ENCODE data around the gene MAP4K3.
"Not testable (repeated sequence)": the region's sequence is repeated elsewhere in the genome, so short reads cannot be mapped to it uniquely, and the experiment has no call there.

The MAP4K3 gene

DNA sequence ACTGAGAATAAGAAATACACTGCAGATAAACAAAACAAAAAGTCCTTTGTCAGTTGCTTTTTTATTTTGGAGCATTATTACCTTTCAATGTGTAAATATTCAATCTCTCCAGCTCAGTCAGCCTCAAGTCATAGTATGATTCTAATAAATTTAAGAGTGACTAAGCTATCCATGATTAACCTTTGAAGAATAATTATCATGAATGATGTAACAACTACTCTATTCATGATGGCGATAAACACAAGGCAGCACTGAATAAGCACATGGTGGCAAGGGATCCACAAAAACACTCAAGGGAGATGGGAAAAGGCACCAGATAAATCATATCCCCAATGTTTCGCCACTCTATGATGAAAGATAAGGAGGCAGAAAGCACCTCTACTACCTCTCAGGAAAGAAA is 67.0 kb downstream of the MAP4K3 start:
- no peak for DNase-seq (ENCODE audit: low spot score)

DNA sequence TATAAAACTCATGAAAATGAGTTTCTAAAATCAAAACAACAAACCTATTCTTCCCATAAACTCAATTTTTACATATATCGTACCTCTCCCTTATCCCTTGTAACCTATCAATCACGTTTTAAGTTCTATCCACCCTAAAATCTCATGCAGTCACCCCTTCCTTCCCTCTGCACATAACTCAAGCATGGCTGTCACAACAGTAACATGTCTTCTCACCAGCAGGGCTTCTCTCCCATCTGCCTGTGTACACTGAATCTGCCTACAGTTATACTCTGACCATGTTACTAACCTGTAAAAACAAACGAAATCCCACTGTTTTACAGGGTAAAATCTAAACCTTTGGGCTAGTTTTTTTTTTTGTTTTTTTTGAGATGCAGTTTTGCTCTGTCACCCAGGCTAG is 68.2 kb downstream of the MAP4K3 start:
- DNase-seq (ENCODE audit: low spot score), result no peak

DNA sequence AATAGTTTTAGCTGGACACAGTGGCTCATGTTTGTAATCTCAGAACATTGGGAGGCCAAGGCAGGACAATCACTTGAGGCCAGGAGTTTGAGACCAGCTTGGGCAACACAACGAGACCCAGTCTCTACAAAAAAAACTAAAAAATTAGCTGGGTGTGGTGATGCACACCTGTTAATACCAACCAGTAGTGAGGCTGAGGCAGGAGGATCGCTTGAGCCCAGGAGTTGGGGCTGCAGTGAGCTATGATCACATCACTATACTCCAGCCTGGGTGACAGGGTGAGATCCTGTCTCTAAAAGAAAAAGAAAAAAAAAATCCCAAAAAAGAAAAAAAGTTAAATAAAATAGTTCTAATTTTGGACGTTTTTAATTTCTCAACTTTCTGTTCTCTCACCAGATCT is 68.7 kb downstream of the MAP4K3 start:
- no peak for DNase-seq (ENCODE audit: low spot score)

DNA sequence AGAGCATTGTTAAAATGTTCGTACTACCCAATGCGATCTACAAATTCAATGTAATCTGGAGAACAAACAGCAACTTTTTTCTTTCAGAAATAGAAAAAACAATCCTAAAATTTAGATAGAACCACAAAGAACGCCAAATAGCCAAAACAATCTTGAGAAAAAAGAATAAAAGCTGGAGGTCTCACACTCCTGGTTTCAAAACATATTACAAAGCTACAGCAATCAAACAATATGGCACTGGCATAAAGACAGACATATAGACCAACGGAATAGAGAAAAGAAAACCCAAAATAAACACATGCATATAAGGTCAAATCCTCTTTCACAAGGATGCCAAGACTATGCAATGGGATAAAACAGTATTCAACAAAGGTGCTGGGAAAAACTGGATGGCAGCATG is 74.5 kb downstream of the MAP4K3 start:
- DNase-seq (ENCODE audit: low spot score), result no peak

DNA sequence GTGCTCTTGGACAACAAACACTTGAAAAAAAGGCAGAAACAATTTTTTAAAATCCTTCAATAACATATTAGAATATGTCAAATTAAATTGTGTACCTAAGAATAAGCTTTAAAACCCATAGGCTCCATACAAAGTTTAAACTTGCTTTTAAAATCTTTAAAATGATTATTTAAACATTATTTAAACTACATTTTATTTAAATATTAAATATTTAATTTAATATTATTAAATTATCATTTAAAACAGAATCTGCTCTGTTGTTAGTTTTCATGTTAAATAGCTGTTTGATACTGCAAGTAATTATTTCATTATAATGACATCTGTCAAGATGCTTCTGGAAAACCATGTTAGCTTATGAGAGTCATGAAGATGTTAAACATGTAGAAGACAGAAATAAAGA is 75.6 kb downstream of the MAP4K3 start:
- DNase-seq (ENCODE audit: low spot score), result no peak

DNA sequence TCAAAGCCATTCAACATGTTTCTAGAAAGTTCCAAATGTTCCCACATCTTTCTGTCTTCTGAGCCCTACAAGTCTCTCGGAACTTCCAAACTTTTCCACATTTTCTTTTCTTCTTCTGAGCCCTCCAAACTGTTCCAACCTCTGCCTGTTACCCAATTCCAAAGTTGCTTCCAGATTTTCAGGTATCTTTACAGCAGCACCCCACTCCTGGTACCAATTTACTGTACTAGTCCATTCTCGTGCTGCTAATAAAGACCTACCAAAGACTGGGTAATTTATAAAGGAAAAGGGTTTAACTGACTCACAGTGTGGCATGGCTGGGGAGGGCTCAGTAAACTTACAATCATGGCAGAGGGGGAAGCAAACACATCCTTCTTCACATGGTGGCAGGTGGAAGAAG is 76.7 kb downstream of the MAP4K3 start:
- DNase-seq (ENCODE audit: low spot score), result not testable (repeated sequence)

DNA sequence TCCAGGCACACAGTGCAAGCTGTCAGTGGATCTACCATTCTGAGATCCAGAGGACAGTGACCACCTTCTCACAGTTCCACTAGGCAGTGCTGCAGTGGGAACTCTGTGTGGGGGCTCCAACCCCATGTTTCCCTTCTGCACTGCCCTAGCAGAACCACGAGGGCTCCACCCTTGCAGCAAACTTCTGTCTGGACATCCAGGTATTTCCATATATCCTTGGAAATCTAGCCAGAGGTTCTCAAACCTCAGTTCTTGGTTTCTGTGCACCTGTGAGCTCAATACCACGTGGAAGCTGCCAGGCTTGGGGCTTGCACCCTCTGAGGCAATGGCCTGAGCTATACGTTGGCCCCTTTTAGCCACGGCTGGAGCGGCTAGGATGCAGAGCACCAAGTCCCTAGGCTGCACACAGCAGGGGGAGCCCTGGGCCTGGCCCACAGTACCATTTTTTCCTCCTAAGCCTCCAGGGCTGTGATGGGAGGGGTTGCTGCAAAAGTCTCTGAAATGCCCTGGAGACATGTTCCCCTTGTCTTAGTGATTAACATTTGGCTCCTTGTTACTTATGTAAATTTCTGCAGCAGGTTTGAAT is 77.5 kb downstream of the MAP4K3 start:
- no peak for DNase-seq (ENCODE audit: low spot score)

DNA sequence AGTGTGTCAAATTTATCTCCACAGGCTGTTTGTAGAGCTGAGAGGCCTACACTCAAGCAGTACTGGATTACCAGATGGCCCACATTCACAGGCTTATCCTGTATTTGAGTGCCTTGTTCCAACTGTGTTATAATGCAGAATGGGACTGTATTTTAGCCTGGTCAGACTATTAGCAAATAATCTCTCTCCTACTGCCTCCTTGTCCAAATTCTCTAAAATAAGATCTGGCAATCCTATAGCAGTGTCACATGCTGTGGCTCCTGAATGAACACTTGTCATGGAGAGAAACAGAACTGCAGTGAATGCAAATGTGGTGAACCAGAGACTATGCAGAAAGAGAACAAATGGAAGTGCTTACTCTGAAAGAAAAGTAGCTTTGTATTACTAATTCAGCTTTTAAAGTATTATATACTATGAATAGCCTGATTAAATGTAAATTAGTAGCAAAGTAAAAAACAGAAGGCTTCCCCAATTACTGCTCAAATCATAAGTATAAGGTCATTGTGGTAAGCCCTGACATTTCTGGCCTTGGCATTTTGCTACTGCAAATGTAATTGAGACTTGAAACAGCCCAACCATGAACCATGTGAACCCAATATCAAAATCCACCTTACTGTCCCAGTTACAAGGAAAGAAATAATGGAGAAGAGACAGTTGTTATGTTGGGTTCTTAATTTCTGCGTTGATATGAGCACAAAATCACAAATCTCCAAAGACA is 80.0 kb downstream of the MAP4K3 start:
- DNase-seq (ENCODE audit: low spot score), result no peak

DNA sequence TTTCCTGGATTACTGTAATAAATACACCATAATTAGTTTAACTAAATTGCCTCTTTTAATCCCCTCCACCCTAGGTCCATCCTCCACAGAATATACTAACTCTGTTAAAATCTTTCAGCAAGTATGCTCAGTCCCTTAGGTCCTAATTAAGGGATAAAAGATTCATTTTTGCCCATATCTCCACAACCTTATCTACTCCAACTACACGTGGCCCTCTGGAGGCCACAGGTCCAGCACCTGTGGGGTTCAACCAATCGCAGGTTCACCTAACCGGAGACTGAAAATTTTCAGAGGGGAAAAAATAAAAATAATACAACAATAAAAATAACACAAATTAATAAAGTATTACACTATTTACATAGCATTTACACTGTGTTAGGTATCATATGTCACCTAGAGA is 86.4 kb downstream of the MAP4K3 start:
- DNase-seq (ENCODE audit: low spot score), result no peak

DNA sequence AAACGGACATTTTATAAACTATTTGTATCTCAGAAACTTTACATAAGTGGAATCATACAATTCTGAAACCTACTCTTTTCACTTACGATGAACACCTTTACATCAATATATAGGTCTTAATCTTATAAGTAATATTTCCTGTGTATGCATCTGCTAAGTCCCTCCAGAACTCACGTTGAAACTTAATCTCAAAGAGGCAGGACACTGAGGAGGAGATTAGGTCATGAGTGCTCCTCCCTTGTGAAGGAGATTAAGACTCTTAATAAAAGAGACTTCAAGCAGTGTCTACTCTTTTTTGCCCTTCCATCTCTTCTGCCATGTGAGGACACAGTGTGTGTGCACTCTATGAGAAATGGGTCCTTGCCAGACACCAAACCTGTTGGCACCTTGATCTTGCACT is 98.6 kb downstream of the MAP4K3 start:
- no peak for DNase-seq (ENCODE audit: low spot score)

DNA sequence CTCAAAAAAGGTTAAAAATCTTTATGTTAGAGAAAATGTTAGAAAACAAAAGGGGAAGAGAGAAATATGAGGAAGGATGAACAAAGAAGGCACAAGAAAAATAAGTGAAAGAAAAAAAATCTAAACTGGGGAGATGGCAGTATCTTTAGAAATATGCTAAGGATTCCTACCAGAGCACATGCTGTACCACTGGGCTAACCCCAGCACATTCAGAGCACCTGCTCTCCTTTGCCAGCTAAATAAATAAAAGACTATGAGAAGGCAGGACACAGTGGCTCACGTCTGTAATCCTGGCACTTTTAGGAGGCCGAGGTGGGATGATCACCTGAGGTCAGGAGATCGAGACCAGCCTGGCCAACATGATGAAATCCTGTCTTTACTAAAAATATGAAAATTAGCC is 101.2 kb downstream of the MAP4K3 start:
- no peak for DNase-seq (ENCODE audit: low spot score)

DNA sequence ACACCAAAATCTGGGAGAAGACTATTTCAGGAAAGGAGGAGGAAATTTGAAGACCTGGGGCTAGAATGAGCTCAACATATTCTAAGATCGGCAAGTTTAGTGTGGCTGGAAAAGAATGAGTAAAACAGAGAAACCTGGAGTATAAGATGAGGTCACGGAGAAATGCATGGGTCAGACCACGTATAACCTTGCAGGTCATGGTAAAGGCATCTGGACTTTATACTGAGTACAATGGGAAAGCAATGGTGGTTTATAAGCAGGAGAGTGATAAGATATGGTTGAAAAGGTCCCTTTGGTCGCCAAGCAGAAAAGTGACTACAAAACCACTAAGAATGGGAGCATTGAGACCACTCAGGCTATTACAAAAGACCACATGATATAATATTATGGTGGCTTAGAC is 102.1 kb downstream of the MAP4K3 start:
- DNase-seq (ENCODE audit: low spot score), result no peak

DNA sequence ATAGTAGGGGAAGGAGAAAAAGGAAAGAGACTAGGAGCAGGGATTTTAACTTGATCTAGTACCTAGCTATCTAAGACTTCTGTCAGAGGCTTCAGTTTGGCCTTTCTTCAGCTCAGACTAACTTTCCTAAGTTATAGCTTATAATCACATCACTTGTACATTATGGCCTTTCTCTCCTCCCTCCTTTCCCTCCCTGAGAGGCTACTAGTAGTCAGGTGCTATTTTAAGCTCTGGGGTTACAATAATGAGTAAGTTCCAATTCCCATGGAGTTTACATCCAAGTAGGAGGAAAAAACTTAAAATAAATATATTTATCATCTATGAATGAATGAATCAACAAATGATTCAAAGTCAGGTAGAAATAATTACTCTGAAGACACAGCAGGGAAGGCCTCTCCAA is 102.6 kb downstream of the MAP4K3 start:
- DNase-seq (ENCODE audit: low spot score), result no peak

DNA sequence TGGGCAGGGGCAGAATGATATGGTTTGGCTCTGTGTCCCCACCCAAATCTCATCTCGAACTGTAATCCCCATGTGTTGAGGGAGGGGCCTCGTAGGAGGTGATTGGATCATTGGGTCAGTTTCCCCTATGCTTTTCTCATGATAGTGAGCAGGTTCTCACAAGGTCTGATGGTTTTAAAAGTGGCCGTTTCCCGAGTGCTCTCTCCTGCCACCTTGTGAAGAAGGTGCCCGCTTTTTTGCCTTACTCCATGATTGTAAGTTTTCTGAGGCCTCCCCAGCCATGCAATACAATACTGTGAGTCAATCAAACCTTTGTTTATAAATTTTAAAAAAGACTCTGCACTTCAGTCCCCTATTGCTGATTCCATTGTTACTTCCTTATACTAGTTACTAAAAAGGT is 110.4 kb downstream of the MAP4K3 start:
- DNase-seq (ENCODE audit: low spot score), result no peak

DNA sequence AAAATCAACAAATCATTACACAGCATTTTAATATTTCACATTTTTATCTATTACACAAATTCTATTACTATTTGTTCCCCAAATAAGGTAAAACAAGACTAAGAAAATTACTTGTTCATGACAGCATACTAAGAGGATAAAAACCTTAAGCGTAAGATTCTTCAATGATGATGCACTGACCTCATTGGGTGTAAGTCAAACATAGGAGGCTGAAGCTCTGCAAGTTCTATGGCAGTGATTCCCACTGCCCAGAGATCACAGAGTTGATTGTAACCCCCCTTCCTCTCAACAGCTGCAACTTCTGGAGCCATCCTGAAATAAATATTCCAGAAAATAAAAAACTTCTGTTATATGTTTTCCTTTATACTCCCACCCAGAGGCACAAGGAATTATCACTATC is 111.1 kb downstream of the MAP4K3 start:
- DNase-seq (ENCODE audit: low spot score), result no peak

DNA sequence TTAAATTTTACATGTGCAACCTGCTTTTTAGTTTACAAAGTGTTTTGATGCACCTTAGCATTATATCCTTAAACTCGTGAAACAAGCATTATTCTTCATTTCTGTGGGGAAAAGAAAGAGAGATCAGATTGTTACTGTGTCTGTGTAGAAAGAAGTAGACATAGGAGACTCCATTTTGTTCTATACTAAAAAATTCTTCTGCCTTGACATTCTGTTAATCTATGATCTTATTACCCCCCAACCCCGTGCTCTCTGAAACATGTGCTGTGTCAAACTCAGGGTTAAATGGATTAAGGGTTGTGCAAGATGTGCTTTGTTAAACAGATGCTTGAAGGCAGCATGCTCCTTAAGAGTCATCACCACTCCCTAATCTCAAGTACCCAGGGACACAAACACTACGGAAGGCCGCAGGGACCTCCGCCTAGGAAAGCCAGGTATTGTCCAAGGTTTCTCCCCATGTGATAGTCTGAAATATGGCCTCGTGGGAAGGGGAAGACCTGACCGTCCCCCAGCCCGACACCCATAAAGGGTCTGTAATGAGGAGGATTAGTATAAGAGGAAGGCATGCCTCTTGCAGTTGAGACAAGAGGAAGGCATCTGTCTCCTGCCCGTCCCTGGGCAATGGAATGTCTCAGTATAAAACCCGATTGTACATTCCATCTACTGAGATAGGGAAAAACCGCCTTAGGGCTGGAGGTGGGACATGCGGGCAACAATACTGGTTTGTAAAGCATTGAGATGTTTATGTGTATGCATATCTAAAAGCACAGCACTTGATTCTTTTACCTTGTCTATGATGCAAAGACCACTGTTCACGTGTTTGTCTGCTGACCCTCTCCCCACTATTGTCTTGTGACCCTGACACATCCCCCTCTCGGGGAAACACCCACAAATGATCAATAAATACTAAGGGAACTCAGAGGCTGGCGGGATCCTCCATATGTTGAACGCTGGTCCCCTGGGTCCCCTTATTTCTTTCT is 115.7 kb downstream of the MAP4K3 start:
- DNase-seq (ENCODE audit: low spot score), result not testable (repeated sequence)

DNA sequence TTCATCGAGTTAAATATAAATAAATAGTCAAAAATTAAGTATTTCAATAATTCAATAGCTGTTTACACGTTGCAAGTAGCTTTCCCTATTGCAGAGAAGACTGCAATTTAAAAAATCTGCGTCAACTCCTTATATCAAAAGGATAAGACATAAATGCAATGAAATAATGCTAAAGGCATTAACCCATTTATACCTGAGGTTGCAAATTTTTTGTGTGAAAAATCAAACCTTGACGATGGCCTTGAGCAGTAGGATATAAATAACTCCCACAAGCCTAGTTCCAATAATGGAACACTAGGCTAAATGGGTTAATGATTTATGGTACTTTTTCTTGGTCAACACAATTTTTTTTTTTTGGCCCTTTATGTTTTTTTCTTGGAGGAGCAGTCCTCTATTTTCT is 116.9 kb downstream of the MAP4K3 start:
- DNase-seq (ENCODE audit: low spot score), result no peak

DNA sequence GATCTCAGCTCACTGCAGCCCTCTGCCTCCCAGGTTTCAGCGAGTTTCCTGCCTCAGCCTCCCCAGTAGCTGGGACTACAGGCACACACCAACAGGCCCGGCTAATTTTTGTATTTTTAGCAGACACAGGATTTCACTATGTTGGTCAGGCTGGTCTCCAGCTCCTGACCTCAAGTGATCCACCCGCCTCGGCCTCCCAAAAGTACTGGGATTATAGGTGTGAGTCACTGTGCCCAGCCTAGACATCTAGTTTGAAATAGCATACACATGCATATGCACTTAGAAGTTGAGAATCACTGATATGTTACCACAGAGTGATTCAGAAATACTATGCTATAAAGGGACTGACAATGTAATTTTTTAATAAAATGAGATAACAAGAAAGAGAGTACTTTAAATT is 123.5 kb downstream of the MAP4K3 start:
- no peak for DNase-seq (ENCODE audit: low spot score)

DNA sequence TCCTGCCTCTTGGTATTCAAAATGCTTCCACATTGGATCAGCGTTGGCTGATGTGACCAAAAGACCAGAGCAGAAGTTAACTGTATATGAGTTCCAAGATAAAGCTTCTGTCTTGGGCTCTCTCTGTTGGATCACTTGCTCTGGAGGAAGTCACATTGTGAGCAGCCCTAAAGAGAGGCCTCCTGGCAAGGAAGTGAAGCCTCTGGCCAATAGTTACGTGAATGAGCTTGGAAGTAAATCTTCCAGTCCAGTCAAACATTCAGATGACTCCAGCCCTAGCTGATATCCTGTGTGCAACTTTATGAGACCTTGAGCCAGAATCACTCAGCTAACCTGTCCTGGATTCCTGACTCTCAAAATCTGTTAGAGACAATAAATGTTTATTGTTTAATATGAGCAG is 125.6 kb downstream of the MAP4K3 start:
- DNase-seq (ENCODE audit: low spot score), result no peak

DNA sequence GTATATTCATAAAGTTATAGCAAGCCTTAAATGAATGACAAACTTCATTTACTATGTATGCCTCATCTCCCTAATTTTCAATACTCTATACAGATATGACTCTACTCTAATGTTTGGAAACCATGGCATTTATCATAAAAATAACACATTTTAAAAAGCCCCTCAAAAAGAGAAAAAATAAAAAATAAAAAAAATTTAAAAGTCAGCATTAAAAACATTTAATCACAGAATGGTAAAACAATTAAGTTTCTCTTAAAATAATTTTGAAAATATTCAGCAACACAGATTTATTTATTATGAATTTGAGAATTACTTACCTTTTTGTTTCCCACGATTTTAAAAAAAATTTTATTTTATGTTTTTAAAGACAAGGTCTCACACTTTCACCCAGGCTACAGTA is 128.3 kb downstream of the MAP4K3 start:
- DNase-seq (ENCODE audit: low spot score), result no peak

DNA sequence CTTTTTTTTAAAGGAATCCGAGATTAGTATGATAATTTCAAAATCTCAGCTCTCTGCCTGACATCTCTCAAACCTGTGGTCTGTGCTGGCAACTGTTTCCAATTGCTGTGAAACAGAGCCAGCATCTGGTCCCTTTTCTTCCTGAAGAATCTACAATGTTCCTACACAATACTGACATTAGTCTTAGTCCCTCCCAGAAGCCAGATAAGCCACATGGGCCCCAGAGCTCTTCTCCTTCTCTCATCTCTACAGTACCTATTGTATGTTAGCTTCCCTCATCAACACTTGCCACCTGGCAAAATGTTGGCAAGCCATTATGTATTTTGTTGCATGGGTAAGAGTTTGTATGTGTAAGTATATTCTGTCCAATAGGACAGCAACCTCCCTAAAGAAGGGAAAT is 130.5 kb downstream of the MAP4K3 start:
- no peak for DNase-seq (ENCODE audit: low spot score)

DNA sequence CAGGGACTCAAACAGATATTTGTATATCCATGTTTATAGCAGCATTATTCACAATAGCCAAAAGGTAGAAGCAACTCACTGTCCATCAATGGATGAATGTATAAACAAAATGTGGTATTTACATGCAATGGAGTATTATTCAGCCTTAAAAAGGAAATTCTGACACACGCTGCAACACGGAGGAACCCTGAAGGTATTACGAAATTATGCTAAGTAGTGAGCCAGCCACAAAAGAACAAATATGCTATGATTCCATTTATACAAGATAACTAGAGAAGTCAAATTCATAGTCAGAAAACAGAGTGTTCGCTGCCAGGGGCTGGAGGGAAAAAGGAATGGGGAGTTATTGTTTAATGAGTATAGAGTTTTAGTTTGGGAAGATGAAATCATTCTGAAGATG is 132.4 kb downstream of the MAP4K3 start:
- DNase-seq (ENCODE audit: low spot score), result no peak

DNA sequence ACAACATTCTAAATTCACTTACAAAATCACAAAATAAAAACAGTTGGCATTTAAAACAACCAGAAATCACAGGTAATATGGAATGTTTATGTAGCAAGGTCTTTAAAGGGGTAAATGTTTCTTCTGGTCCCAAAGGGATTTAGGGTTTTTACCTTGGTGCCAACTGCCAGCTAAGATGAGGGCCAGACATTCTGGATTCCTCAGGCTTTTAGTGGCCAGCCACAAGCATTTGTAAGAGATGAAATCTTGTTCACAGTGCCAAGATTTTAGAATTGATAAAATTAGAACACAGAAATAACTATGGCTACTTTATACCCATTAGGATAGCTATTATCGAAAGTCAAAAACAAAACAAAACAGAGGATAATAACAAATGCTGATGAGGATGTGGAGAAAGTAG is 132.9 kb downstream of the MAP4K3 start:
- DNase-seq (ENCODE audit: low spot score), result no peak

Measured in CD4-positive, alpha-beta T cell treated with Interleukin-2 at 100 ng/mL for 4 hours (primary cell).